Neural crest cell (in vitro differentiated cells): ENCODE measurements around the gene FAM78A. TPM values are rescaled to one million over a fixed set of nuclear protein-coding genes. Genes with fewer than 3 reads are reported as not detected.
A peak's percentile ranks its signal among the peaks of the same experiment; 100 is the strongest.

ENCODE experiments used
- DNase-seq: peaks from one replicate; pipeline ENCODE4 v3.0.0; 2021; ENCODE audit warnings: low read depth, mixed read lengths, low spot score
- H3K27ac Mint-ChIP-seq: one replicate; pipeline ENCODE4 v1.8.0; 2021; ENCODE audit warnings: mild to moderate bottlenecking, mixed read lengths; ENCODE audit not compliant: unreplicated experiment
- H3K27me3 Mint-ChIP-seq: 2 replicates; pipeline ENCODE4 v1.8.0; 2021; ENCODE audit warnings: low read depth, mild to moderate bottlenecking, mixed read lengths
- H3K36me3 Mint-ChIP-seq: 2 replicates; pipeline ENCODE4 v1.8.0; 2021; ENCODE audit warnings: low read depth, mild to moderate bottlenecking, mixed read lengths
- H3K4me1 Mint-ChIP-seq: 2 replicates; pipeline ENCODE4 v1.8.0; 2021; ENCODE audit warnings: mixed read lengths
- H3K4me3 Mint-ChIP-seq: one replicate; pipeline ENCODE4 v1.8.0; 2021; ENCODE audit warnings: mild to moderate bottlenecking, mixed read lengths
- H3K9me3 Mint-ChIP-seq: 2 replicates; pipeline ENCODE4 v1.8.0; 2021; ENCODE audit warnings: mixed read lengths
- total RNA-seq: library from RNA; stranded (reverse); gene quantifications from 2 replicates; pipeline ENCODE4 v1.2.1, GENCODE V29; 2021
- TF ChIP-seq, protein P1 (sequence below): fragments of 200-600 bp; sonication (generic); conservative IDR thresholded peaks from 2 replicates; pipeline ENCODE4 v1.5.0; 2021; ENCODE audit warnings: antibody characterized with exemption, mild to moderate bottlenecking

The FAM78A gene
- total RNA-seq, 1 donor from 2014 or later = 3.8 TPM

DNA sequence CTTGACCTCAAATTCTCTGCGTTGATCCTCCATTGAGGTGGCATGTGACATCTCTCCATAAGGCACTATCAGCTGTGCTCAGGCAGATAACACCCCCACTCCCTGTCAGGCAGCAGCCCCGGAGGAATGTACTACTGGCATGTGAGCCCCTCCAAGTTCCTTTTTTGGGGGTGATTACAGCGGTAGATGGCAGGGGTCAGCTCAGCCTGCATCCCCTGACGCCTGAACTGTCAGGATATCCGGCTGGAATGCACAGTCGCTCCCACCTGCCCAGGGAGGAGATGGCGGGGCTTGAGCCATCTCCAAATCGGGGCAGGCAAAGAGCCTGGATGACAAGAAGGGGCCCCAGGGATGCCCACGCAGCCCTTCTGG is 40.8 kb downstream of the FAM78A start:
- no peak overlapping the region for H3K4me3 Mint-ChIP-seq
- H3K9me3 Mint-ChIP-seq = no peaks in the 10 kb centered on the region
- no peaks in the 10 kb centered on the region for H3K27me3 Mint-ChIP-seq
- no peak for DNase-seq
- peak overlapping the region; percentile 50 for H3K27ac Mint-ChIP-seq
- TF ChIP-seq, protein P1, sequence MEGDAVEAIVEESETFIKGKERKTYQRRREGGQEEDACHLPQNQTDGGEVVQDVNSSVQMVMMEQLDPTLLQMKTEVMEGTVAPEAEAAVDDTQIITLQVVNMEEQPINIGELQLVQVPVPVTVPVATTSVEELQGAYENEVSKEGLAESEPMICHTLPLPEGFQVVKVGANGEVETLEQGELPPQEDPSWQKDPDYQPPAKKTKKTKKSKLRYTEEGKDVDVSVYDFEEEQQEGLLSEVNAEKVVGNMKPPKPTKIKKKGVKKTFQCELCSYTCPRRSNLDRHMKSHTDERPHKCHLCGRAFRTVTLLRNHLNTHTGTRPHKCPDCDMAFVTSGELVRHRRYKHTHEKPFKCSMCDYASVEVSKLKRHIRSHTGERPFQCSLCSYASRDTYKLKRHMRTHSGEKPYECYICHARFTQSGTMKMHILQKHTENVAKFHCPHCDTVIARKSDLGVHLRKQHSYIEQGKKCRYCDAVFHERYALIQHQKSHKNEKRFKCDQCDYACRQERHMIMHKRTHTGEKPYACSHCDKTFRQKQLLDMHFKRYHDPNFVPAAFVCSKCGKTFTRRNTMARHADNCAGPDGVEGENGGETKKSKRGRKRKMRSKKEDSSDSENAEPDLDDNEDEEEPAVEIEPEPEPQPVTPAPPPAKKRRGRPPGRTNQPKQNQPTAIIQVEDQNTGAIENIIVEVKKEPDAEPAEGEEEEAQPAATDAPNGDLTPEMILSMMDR = no peak
- peaks cover 25% of the 10 kb centered on the region for H3K4me1 Mint-ChIP-seq
- no peaks in the 10 kb centered on the region for H3K36me3 Mint-ChIP-seq

DNA sequence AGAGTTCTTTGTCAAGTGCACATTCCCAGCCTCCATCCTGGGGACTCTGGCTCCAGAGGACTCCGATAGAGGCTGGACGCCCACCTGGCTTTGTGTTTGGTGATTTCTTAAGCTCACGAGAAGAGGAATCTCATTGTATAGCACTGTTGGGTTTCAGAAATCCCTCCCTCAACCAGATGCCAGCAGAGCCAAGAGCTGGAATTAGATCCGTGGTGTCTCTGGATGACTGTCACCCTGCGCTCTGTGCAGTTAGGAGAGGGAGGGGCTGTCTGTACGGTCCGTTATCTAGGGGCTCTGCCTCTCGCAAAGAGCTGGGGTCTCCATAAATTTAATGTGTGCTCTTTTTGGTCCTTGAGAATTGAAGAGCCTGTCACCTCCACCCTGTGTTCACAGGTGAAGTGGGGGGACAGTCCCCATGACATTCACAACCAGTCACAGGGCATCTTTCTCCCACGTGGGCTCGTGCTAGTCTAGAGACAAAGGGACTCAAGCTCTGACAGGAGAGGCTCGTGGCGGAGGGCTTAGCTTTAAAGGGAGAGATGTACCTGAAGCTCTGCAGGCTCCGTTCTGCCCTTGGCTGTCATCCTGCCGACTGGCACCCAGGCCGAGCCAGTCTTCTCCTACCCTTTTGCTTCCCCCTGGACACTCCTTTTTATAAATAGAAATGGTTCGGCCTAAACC is 41.4 kb downstream of the FAM78A start:
- Mint-ChIP-seq H3K36me3 (no peaks in the 10 kb centered on the region), H3K9me3 (no peaks in the 10 kb centered on the region), H3K4me3 (no peak overlapping the region), H3K4me1 (peaks cover 19% of the 10 kb centered on the region), H3K27ac (peak overlapping the region; percentile 71), H3K27me3 (no peaks in the 10 kb centered on the region)
- no peak for DNase-seq
- TF ChIP-seq, protein P1 = no peak

DNA sequence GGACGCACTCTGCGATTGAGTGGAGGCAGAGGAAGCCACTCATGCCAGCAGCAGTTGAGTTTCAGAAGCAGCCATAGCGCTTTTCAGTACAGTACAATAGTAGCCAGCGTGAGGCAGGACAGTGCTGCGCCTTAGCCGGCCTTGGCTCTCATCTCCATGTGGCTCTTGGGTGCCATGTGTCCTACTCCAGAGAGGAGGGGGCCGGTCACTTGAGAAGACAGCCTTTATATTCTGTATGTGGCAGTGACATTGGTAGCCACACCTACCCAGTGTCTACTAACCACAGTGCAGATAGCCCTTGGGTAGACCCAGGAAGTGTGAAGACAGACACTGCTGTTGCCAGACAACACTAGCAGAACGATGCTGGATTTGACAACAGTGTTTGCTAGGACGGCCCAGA is 42.3 kb downstream of the FAM78A start:
- Mint-ChIP-seq H3K27me3 (no peaks in the 10 kb centered on the region), H3K36me3 (no peaks in the 10 kb centered on the region), H3K9me3 (no peaks in the 10 kb centered on the region), H3K4me1 (peaks cover 13% of the 10 kb centered on the region), H3K4me3 (no peak overlapping the region), H3K27ac (no peak overlapping the region)
- TF ChIP-seq, protein P1 = no peak
- no peak for DNase-seq

DNA sequence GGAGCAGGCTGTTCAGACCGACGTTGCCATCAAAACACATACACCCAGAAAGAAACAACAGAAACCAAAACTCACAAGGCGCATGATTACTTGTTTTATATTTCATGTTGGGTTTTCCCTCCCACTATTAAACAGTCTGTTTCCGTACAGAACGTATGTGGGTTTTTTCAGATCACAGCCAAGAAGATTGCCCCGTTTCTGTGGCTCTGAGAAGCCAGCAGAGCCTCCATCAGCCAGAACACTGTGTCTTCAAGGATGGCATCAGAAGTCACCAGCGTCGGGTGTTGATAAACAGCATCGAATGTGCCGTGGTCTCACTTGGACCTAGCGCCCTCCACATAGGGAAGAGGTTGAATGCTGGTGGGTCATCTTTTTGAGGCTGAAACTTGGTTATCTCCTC is 42.8 kb downstream of the FAM78A start:
- Mint-ChIP-seq H3K4me1 (peaks cover 8% of the 10 kb centered on the region), H3K4me3 (no peak overlapping the region), H3K36me3 (no peaks in the 10 kb centered on the region), H3K27ac (no peak overlapping the region), H3K27me3 (no peaks in the 10 kb centered on the region), H3K9me3 (no peaks in the 10 kb centered on the region)
- no peak for DNase-seq
- TF ChIP-seq, protein P1 = no peak

DNA sequence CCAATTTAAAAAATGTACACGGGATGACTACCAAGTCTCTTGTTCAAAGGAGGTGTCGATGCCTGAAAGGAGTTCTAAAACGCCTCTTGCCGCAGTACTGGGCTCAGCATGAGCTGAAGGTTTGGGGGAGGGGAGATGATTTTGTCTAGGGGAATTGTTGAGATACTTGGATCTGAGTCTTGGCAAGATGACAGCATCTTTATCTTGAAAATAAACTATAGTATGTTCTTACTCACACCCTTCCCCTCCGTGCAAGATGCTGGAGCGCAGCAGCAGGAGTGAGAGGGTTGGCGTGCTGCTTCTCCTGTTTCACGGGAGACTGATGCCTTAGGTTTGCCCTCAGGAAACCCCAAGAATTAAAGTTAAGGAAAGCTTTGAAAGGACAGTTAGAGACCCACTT is 47.3 kb downstream of the FAM78A start:
- H3K4me1 Mint-ChIP-seq = peaks cover 8% of the 10 kb centered on the region
- TF ChIP-seq, protein P1 = no peak
- H3K36me3 Mint-ChIP-seq = no peaks in the 10 kb centered on the region
- no peaks in the 10 kb centered on the region for H3K9me3 Mint-ChIP-seq
- H3K27ac Mint-ChIP-seq = no peak overlapping the region
- no peak for DNase-seq
- H3K4me3 Mint-ChIP-seq = no peak overlapping the region
- H3K27me3 Mint-ChIP-seq = no peaks in the 10 kb centered on the region
